GM12878 (cell line): ENCODE results near the gene UROC1. TPM values are rescaled to one million over a fixed set of nuclear protein-coding genes. Genes with fewer than 3 reads are reported as not detected.

Experiments
- ATAC-seq: fragments of 200-7000 bp; cut with Tn5 transposase; 3 replicates; pipeline ENCODE4 v1.9.1; 2020; ENCODE audit warnings: mild to moderate bottlenecking, moderate library complexity
- BruUV-seq: library from RNA; stranded (reverse); fragments of 400-500 nt; replicated peaks from 2 replicates; lab custom pipeline; 2021; lab: Mats Ljungman, UMichigan
- CTCF ChIA-PET: fragments of 300-600 bp; sonication (Branson Sonifier 250); formaldehyde crosslinking; extraction: SDS; loops from one replicate; lab custom pipeline; 2021; ENCODE audit warnings: inconsistent platforms; lab: Yijun Ruan, JAX
- POLR2A ChIA-PET: fragments of 350-600 bp; formaldehyde crosslinking; extraction: SDS; loops from one replicate; lab custom pipeline; 2021; ENCODE audit warnings: inconsistent platforms; lab: Charles Lee
- RAD21 ChIA-PET: fragments of 300-600 bp; sonication (Branson Sonifier 250); formaldehyde crosslinking; loops from one replicate; lab custom pipeline; 2023; ENCODE audit warnings: antibody characterized with exemption; ENCODE audit not compliant: unreplicated experiment; lab: Charles Lee
- SMC1A ChIA-PET: fragments of 300-600 bp; sonication (Branson Sonifier 250); formaldehyde crosslinking; loops from one replicate; lab custom pipeline; 2023; ENCODE audit not compliant: unreplicated experiment, uncharacterized antibody; lab: Charles Lee
- DNase-seq: peaks from one replicate; pipeline ENCODE4 v3.0.0-alpha.2; 2011; ENCODE audit warnings: low read depth, low spot score
- FAIRE-seq: peaks from 3 replicates; lab custom pipeline; 2011; peaks lifted over from hg19 to GRCh38; lab: Jason Lieb, UNC
- H2AFZ ChIP-seq: 2 replicates; pipeline ENCODE4 v1.6.0; 2011; ENCODE audit warnings: low read depth, low read length, control low read depth; ENCODE audit not compliant: control insufficient read depth
- H3K27ac ChIP-seq: 2 replicates; pipeline ENCODE4 v1.5.1; 2011; ENCODE audit warnings: control low read depth; ENCODE audit not compliant: control insufficient read depth, insufficient read depth
- H3K27me3 ChIP-seq, 2 experiments: replicated peaks in 1 of 2; 2 replicates each; pipeline versions ENCODE4 v1.6.0 to v1.6.1; 2011; ENCODE audit warnings: low read length in 1 of 2; ENCODE audit not compliant: control insufficient read depth in 2 of 2, insufficient read depth in 2 of 2
- H3K36me3 ChIP-seq, 2 experiments: 2 replicates each; pipeline ENCODE4 v1.5.1; 2011; ENCODE audit warnings: low read length in 1 of 2; ENCODE audit not compliant: control insufficient read depth in 2 of 2, insufficient read depth in 2 of 2
- H3K4me1 ChIP-seq: 2 replicates; pipeline ENCODE4 v1.6.1; 2011; ENCODE audit warnings: mild to moderate bottlenecking, low read length, moderate library complexity, mixed read lengths; ENCODE audit not compliant: control insufficient read depth, insufficient read depth
- H3K4me2 ChIP-seq: 2 replicates; pipeline ENCODE4 v1.6.0; 2011; ENCODE audit warnings: control low read depth; ENCODE audit not compliant: control insufficient read depth, insufficient read depth
- H3K4me3 ChIP-seq: fragments of 200-600 bp; sonication (generic); 2 replicates; pipeline ENCODE4 v1.5.1; 2016
- H3K79me2 ChIP-seq: 2 replicates; pipeline ENCODE4 v1.6.0; 2011; ENCODE audit warnings: low read length; ENCODE audit not compliant: control insufficient read depth, insufficient read depth
- H3K9ac ChIP-seq: 2 replicates; pipeline ENCODE4 v1.8.0; 2011; ENCODE audit warnings: low read length, control low read depth, mixed read lengths; ENCODE audit not compliant: control insufficient read depth, insufficient read depth
- H3K9me3 ChIP-seq: replicated peaks from 3 replicates; pipeline ENCODE4 v1.5.1; 2011; ENCODE audit warnings: mild to moderate bottlenecking, low read length; ENCODE audit not compliant: control insufficient read depth, insufficient read depth
- H4K20me1 ChIP-seq: 2 replicates; pipeline ENCODE4 v1.6.0; 2011; ENCODE audit not compliant: control insufficient read depth, insufficient read depth
- EP300 ChIP-seq, 2 experiments: fragments of 150-350 bp in 1 of 2; IDR thresholded peaks; 2 replicates each; pipeline ENCODE4 v1.6.1; 2011 to 2012; ENCODE audit warnings: low read depth in 2 of 2, low read length in 2 of 2, borderline replicate concordance in 1 of 2, improper control_type of control experiment in 1 of 2, inconsistent platforms in 1 of 2; ENCODE audit not compliant: control insufficient read depth in 1 of 2
- GATAD2B ChIP-seq: fragments of 450-650 bp; conservative IDR thresholded peaks from 2 replicates; pipeline ENCODE4 v1.6.1; 2017; ENCODE audit warnings: low read depth, mild to moderate bottlenecking, moderate library complexity
- JUNB ChIP-seq: IDR thresholded peaks from 2 replicates; pipeline ENCODE4 v1.6.1; 2016; ENCODE audit warnings: antibody characterized with exemption, mild to moderate bottlenecking
- MTA3 ChIP-seq: IDR thresholded peaks from 2 replicates; pipeline ENCODE4 v1.6.1; 2012; ENCODE audit warnings: low read length, inconsistent platforms, borderline replicate concordance
- NKRF ChIP-seq: fragments of 450-650 bp; conservative IDR thresholded peaks from 2 replicates; pipeline ENCODE4 v1.6.1; 2017; ENCODE audit warnings: mild to moderate bottlenecking, moderate library complexity
- POLR2AphosphoS2 ChIP-seq: IDR thresholded peaks from 2 replicates; pipeline ENCODE4 v1.6.1; 2011; ENCODE audit warnings: low read depth, mild to moderate bottlenecking, low read length, improper control_type of control experiment, moderate library complexity
- PRDM15 ChIP-seq: fragments of 450-650 bp; formaldehyde crosslinking; IDR thresholded peaks from 2 replicates; pipeline ENCODE4 v1.4.0; 2020; ENCODE audit warnings: mild to moderate bottlenecking, moderate library complexity
- RBBP5 ChIP-seq: fragments of 200-600 bp; sonication (generic); conservative IDR thresholded peaks from 2 replicates; pipeline ENCODE4 v1.6.1; 2016
- RELB ChIP-seq: fragments of 450-650 bp; IDR thresholded peaks from 2 replicates; pipeline ENCODE4 v1.6.1; 2017; ENCODE audit warnings: low read depth, mild to moderate bottlenecking, moderate library complexity
- SPI1 ChIP-seq: IDR thresholded peaks from 2 replicates; pipeline ENCODE4 v1.6.1; 2011; ENCODE audit warnings: low read depth, mild to moderate bottlenecking, low read length, moderate library complexity, borderline replicate concordance; ENCODE audit not compliant: insufficient read depth
- TCF12 ChIP-seq: IDR thresholded peaks from 2 replicates; pipeline ENCODE4 v1.6.1; 2011; ENCODE audit warnings: low read depth, mild to moderate bottlenecking, low read length
- USF1 ChIP-seq: IDR thresholded peaks from 2 replicates; pipeline ENCODE4 v1.6.1; 2011; ENCODE audit warnings: borderline replicate concordance, low read depth, mild to moderate bottlenecking, moderate library complexity, mixed read lengths, low read length; ENCODE audit not compliant: insufficient read depth; ENCODE audit errors: extremely low read length
- YY1 ChIP-seq: IDR thresholded peaks from 2 replicates; pipeline ENCODE4 v1.6.1; 2011; ENCODE audit warnings: low read depth, mild to moderate bottlenecking, low read length
- WGBS: methylation state at CpG from one replicate; pipeline ENCODE4 v1.1.6; 2016; ENCODE audit warnings: low lambda C conversion rate; ENCODE audit not compliant: insufficient replicate concordance, insufficient coverage; ENCODE audit errors: missing lambda C conversion rate; 5-methylcytosine and 5-hydroxymethylcytosine counted together
- in situ Hi-C: fragments of 300-500 bp; cut with MboI; formaldehyde crosslinking; loops from 9 replicates; pipeline ENCODE4 v1.14.3; 2018; ENCODE audit warnings: mixed read lengths
- intact Hi-C: fragments of 100-400 bp; cut with micrococcal nuclease; formaldehyde crosslinking; loops from one replicate; pipeline ENCODE4 v1.14.2; 2022; ENCODE audit not compliant: unreplicated experiment
- polyA plus RNA-seq, 11 experiments: library from polyadenylated mRNA; depleted of rRNA in 4 of 11; unstranded in 6 of 11; stranded (reverse) in 5 of 11; fragments of >200 nt; fragmentation: Nextera tagmentation in 4 of 11; fragmentation: Illumina TruSeq in 1 of 11; extraction: Ambion mirVana in 4 of 11; extraction: Trizol in 1 of 11; gene quantifications; 1 replicate in 1 of 11; 2 replicates in 10 of 11; pipeline versions ENCODE4 v1.2.1 to v1.2.3, GENCODE V29; 2011 to 2016; ENCODE audit warnings: inconsistent platforms in 2 of 11, missing spikeins in 2 of 11, low read depth in 1 of 11
- total RNA-seq, 4 experiments: library from RNA; depleted of rRNA in 3 of 4; stranded (reverse); fragments of >200 nt in 3 of 4; fragmentation: Illumina TruSeq in 1 of 4; extraction: Trizol in 1 of 4; gene quantifications; 2 replicates each; pipeline versions ENCODE4 v1.2.1 to v1.2.3, GENCODE V29; 2013 to 2021

Gene UROC1
- total and polyA plus RNA-seq, 10 of the 15 experiments (the other 5 are each of a cell fraction or from before 2014, with no cell fraction given): 0.04 TPM; not detected in 9

GRCh38 chr3:126547721-126548120 is 30.1 kb upstream of the UROC1 start (continued):
- TF ChIP-seq USF1 (no peak), RELB (no peak)
- TF ChIP-seq, all 136 proteins: peak for 0

GRCh38 chr3:126546549-126547239 is 29.1 kb upstream of the UROC1 start:
- ATAC-seq (no peak), DNase-seq (no peak), FAIRE-seq (no peak)
- intact Hi-C loops (no loop called here), in situ Hi-C loops (no loop called here)
- POLR2A ChIA-PET: no interaction called here
- SMC1A ChIA-PET: no interaction called here
- no peak overlapping the region for H3K9ac ChIP-seq
- H3K36me3 ChIP-seq: no peaks in the 10 kb centered on the region
- CTCF ChIA-PET: no interaction called here
- H3K9me3 ChIP-seq: no peaks in the 10 kb centered on the region
- no peaks in the 10 kb centered on the region for H4K20me1 ChIP-seq
- 11% methylated on average over 8 of the region's 8 CpGs for WGBS
- BruUV-seq: no TSS peak
- H3K4me3 ChIP-seq: no peak overlapping the region
- H3K27me3 ChIP-seq: peaks cover 3 to 10% of the 10 kb centered on the region in 2 experiments; a peak in 3 of 4 replicates
- no peaks in the 10 kb centered on the region for H3K4me1 ChIP-seq
- no peak overlapping the region for H2AFZ ChIP-seq
- RAD21 ChIA-PET: no interaction called here
- no peaks in the 10 kb centered on the region for H3K79me2 ChIP-seq
- H3K27ac ChIP-seq: no peak overlapping the region
- H3K4me2 ChIP-seq: no peak overlapping the region
- TF ChIP-seq PRDM15: no peak
- no peak for TF ChIP-seq NKRF
- TF ChIP-seq SPI1: no peak
- TF ChIP-seq POLR2AphosphoS2: no peak
- no peak for TF ChIP-seq YY1
- no peak for TF ChIP-seq JUNB
- no peak for TF ChIP-seq MTA3
- TF ChIP-seq TCF12: no peak
- TF ChIP-seq EP300 (IDR thresholded peaks at IDR 0.05; ENCODE audit: borderline replicate concordance in 1 of 2, control insufficient read depth in 1 of 2, low read depth in 2 of 2, low read length in 2 of 2): no peak
- TF ChIP-seq GATAD2B: no peak
- TF ChIP-seq RBBP5: no peak
